Cardiac fibroblast (primary cell): ENCODE data around the gene CDC20B.

Source experiments
- DNase-seq, 2 donors: peaks; one replicate each; pipeline versions ENCODE4 v3.0.0 to v3.0.0-alpha.2; 2010; ENCODE audit warnings: low read depth in 2 of 2
- H3K4me3 ChIP-seq, 2 donors: replicated peaks in 1 of 2; 1 replicate in 1 of 2; 2 replicates in 1 of 2; pipeline ENCODE4 v1.5.1; 2011; ENCODE audit warnings: low read depth in 2 of 2, low read length in 2 of 2, mild to moderate bottlenecking in 2 of 2, moderate library complexity in 1 of 2
- CTCF ChIP-seq: IDR thresholded peaks from one replicate; pipeline ENCODE4 v1.5.1; 2011; ENCODE audit warnings: low read depth, mild to moderate bottlenecking, low read length, inconsistent platforms

CDC20B gene

GRCh38 chr5:55146543-55147151 is 26.3 kb downstream of the CDC20B start:
- peak; percentile 97 for TF ChIP-seq CTCF

GRCh38 chr5:55146080-55146479 is 26.9 kb downstream of the CDC20B start:
- no peak overlapping the region for H3K4me3 ChIP-seq
- TF ChIP-seq CTCF: no peak
- no peak for DNase-seq

More at GRCh38 chr5:55146543-55147151, 26.3 kb downstream of the CDC20B start:
- peak; percentile 86 to 91 for DNase-seq
- H3K4me3 ChIP-seq: no peak overlapping the region

- H3K4me3 ChIP-seq: no peak overlapping the region
- no peak for TF ChIP-seq CTCF
- DNase-seq: no peak
These were observed 29.4 kb downstream of the CDC20B start for GRCh38 chr5:55143624-55144023.

- H3K4me3 ChIP-seq: no peak overlapping the region
- no peak for DNase-seq
These were observed 30.9 kb downstream of the CDC20B start for GRCh38 chr5:55141945-55142690.

GRCh38 chr5:55140908-55141665 is 31.9 kb downstream of the CDC20B start:
- DNase-seq: no peak
- TF ChIP-seq CTCF: no peak
- H3K4me3 ChIP-seq: no peak overlapping the region

More at GRCh38 chr5:55141945-55142690, 30.9 kb downstream of the CDC20B start:
- no peak for TF ChIP-seq CTCF

GRCh38 chr5:55136521-55136920 is 36.5 kb downstream of the CDC20B start:
- H3K4me3 ChIP-seq: no peak overlapping the region
- TF ChIP-seq CTCF: no peak
- no peak for DNase-seq
